SU-DHL-6 (cell line): ENCODE data around the gene KIAA1586.

Experiments
- H2AFZ ChIP-seq: fragments of 200-600 bp; sonication (generic); 2 replicates; pipeline ENCODE4 v1.6.1; 2014; ENCODE audit warnings: low read depth, mild to moderate bottlenecking, moderate library complexity, mixed read lengths, antibody characterized with exemption, low read length; ENCODE audit not compliant: severe bottlenecking
- H3F3A ChIP-seq: fragments of 200-600 bp; shearing (Covaris generic); 2 replicates; pipeline ENCODE4 v1.6.0; 2016; ENCODE audit warnings: antibody characterized with exemption, mild to moderate bottlenecking; ENCODE audit not compliant: insufficient read depth
- H3K27ac ChIP-seq: fragments of 200-600 bp; sonication (generic); 2 replicates; pipeline ENCODE4 v1.5.1; 2016; ENCODE audit warnings: low read depth, mild to moderate bottlenecking, low read length, moderate library complexity, mixed read lengths
- H3K27me3 ChIP-seq: fragments of 200-600 bp; sonication (generic), shearing (Covaris generic); 2 replicates; pipeline ENCODE4 v1.6.0; 2014; ENCODE audit warnings: mild to moderate bottlenecking, low read length
- H3K36me3 ChIP-seq: fragments of 200-600 bp; sonication (generic); 2 replicates; pipeline ENCODE4 v1.6.1; 2014; ENCODE audit warnings: mild to moderate bottlenecking, low read length, mixed read lengths
- H3K4me2 ChIP-seq: fragments of 300-600, 200-600 bp; shearing (Covaris generic), sonication (generic); 2 replicates; pipeline ENCODE4 v1.6.0; 2014; ENCODE audit warnings: low read length, low read depth, mild to moderate bottlenecking; ENCODE audit not compliant: poor library complexity, severe bottlenecking
- H3K4me3 ChIP-seq: fragments of 200-600 bp; sonication (generic); 2 replicates; pipeline ENCODE4 v1.5.1; 2014; ENCODE audit warnings: antibody characterized with exemption, low read length, mild to moderate bottlenecking, mixed read lengths; ENCODE audit not compliant: insufficient read depth, poor library complexity, severe bottlenecking
- H3K79me2 ChIP-seq: fragments of 200-600 bp; sonication (generic); 2 replicates; pipeline ENCODE4 v1.6.1; 2014; ENCODE audit warnings: mild to moderate bottlenecking, low read length, moderate library complexity; ENCODE audit not compliant: insufficient read depth
- H3K9ac ChIP-seq: fragments of 200-600 bp; sonication (generic); 2 replicates; pipeline ENCODE4 v1.7.0; 2014; ENCODE audit warnings: mild to moderate bottlenecking, low read length
- H3K9me2 ChIP-seq: fragments of 200-600 bp; sonication (generic); replicated peaks from 2 replicates; pipeline ENCODE4 v1.6.1; 2014; ENCODE audit warnings: low read length; ENCODE audit not compliant: insufficient read depth
- H3K9me3 ChIP-seq: fragments of 200-600 bp; sonication (generic); 2 replicates; pipeline ENCODE4 v1.6.1; 2014; ENCODE audit warnings: low read length, mixed read lengths; ENCODE audit not compliant: insufficient read depth
- H4K20me1 ChIP-seq: fragments of 200-600 bp; sonication (generic); 2 replicates; pipeline ENCODE4 v1.6.1; 2014; ENCODE audit warnings: low read depth, mild to moderate bottlenecking, antibody characterized with exemption, low read length, moderate library complexity, mixed read lengths
- CTCF ChIP-seq: fragments of 200-600 bp; sonication (generic); IDR thresholded peaks from one replicate; pipeline ENCODE4 v1.5.1; 2017; ENCODE audit warnings: antibody characterized with exemption, mild to moderate bottlenecking, low read length, moderate library complexity; ENCODE audit not compliant: insufficient read depth, poor library complexity, severe bottlenecking
- EZH2phosphoT487 ChIP-seq: fragments of 200-600 bp; sonication (generic), shearing (Covaris generic); conservative IDR thresholded peaks from 2 replicates; pipeline ENCODE4 v1.6.1; 2018; ENCODE audit warnings: mild to moderate bottlenecking, antibody characterized with exemption, low read length, moderate library complexity, mixed read lengths

KIAA1586 gene

DNA sequence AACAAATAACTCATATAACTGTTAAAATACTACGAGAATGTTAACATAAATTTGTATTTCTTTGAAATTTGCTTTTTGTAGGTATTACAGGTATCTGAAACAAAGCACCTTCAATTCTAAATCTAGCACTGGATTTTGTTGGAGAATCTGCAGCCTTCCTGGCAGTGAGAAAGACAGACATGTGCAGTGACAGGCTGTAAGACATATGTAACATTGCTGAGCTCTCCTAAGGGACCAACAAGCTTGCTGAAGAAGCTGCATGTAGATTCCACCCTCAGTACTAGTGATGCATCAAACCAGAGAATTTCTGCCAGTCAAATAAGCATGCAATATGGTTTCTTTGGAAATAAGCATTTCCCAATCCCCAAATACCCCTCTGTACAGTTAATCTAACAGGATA, 20.5 kb upstream of the KIAA1586 start:
- no peaks in the 10 kb centered on the region for H3K36me3 ChIP-seq
- H3K79me2 ChIP-seq = no peaks in the 10 kb centered on the region
- no peak overlapping the region for H2AFZ ChIP-seq
- no peaks in the 10 kb centered on the region for H3K27me3 ChIP-seq
- H3K4me2 ChIP-seq = no peak overlapping the region
- no peaks in the 10 kb centered on the region for H3F3A ChIP-seq
- H3K27ac ChIP-seq = no peak overlapping the region
- no peak overlapping the region for H3K9ac ChIP-seq
- no peaks in the 10 kb centered on the region for H3K9me2 ChIP-seq
- H3K9me3 ChIP-seq = no peaks in the 10 kb centered on the region
- no peak overlapping the region for H3K4me3 ChIP-seq
- H4K20me1 ChIP-seq = no peaks in the 10 kb centered on the region
- TF ChIP-seq EZH2phosphoT487 = no peak
- TF ChIP-seq CTCF = no peak

GRCh38 chr6:57027301-57027700, 19.2 kb upstream of the KIAA1586 start:
- H3K27ac ChIP-seq = no peak overlapping the region
- no peaks in the 10 kb centered on the region for H3K27me3 ChIP-seq
- H3K9me3 ChIP-seq = no peaks in the 10 kb centered on the region
- no peaks in the 10 kb centered on the region for H4K20me1 ChIP-seq
- H2AFZ ChIP-seq = no peak overlapping the region
- no peaks in the 10 kb centered on the region for H3K79me2 ChIP-seq
- no peaks in the 10 kb centered on the region for H3F3A ChIP-seq
- no peak overlapping the region for H3K9ac ChIP-seq
- no peaks in the 10 kb centered on the region for H3K36me3 ChIP-seq
- no peak for TF ChIP-seq EZH2phosphoT487
- TF ChIP-seq CTCF = no peak
- H3K9me2 ChIP-seq = no peaks in the 10 kb centered on the region
- no peak overlapping the region for H3K4me2 ChIP-seq
- H3K4me3 ChIP-seq = no peak overlapping the region

DNA sequence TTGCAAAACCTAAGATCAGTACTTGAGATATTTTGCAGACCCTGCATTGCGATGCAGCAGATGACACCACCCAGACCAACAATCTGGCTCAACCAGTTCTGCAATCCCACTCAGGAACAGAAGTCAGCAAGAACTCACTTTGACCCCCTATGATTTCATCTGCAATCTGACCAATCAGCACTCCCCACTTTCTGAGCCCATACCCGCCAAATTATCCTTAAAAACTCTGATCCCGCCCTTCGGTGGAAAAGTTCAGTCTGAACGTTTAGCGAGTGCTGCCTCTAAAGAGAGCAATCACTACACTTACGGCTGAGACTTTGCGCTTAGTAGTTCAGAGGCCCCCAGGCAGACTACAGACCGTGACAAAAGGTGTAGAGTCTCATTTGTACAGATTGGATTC, 17.3 kb upstream of the KIAA1586 start:
- no peaks in the 10 kb centered on the region for H3K9me3 ChIP-seq
- no peaks in the 10 kb centered on the region for H3K9me2 ChIP-seq
- no peak overlapping the region for H3K4me2 ChIP-seq
- H3K79me2 ChIP-seq = no peaks in the 10 kb centered on the region
- no peaks in the 10 kb centered on the region for H4K20me1 ChIP-seq
- no peak overlapping the region for H3K27ac ChIP-seq
- H3F3A ChIP-seq = no peaks in the 10 kb centered on the region
- H3K27me3 ChIP-seq = no peaks in the 10 kb centered on the region
- H3K36me3 ChIP-seq = no peaks in the 10 kb centered on the region
- no peak overlapping the region for H2AFZ ChIP-seq
- H3K9ac ChIP-seq = no peak overlapping the region
- TF ChIP-seq EZH2phosphoT487 (no peak), CTCF (no peak)
- no peak overlapping the region for H3K4me3 ChIP-seq

GRCh38 chr6:57033228-57033627, 13.3 kb upstream of the KIAA1586 start:
- Histone ChIP-seq H3K4me3 (no peak overlapping the region), H3K27me3 (no peaks in the 10 kb centered on the region), H3K79me2 (no peaks in the 10 kb centered on the region), H3K9ac (no peak overlapping the region), H2AFZ (no peak overlapping the region), H3F3A (no peaks in the 10 kb centered on the region), H3K27ac (no peak overlapping the region), H3K36me3 (no peaks in the 10 kb centered on the region), H4K20me1 (no peaks in the 10 kb centered on the region), H3K4me2 (no peak overlapping the region), H3K9me2 (no peaks in the 10 kb centered on the region), H3K9me3 (no peaks in the 10 kb centered on the region)
- TF ChIP-seq EZH2phosphoT487 (no peak), CTCF (no peak)
